BJ (cell line): Measurements from ENCODE around the gene PILRB. TPM values are rescaled to one million over a fixed set of nuclear protein-coding genes. Genes with fewer than 3 reads are reported as not detected.

Experiments
- CTCF ChIA-PET: fragments of 350-600 bp; formaldehyde crosslinking; extraction: SDS; loops from one replicate; lab custom pipeline; 2021; ENCODE audit warnings: antibody characterized with exemption, inconsistent platforms; lab: Yijun Ruan, JAX
- POLR2A ChIA-PET: fragments of 300-600 bp; sonication (Branson Sonifier 250); formaldehyde crosslinking; extraction: SDS; loops from one replicate; lab custom pipeline; 2021; ENCODE audit warnings: antibody characterized with exemption; lab: Charles Lee
- DNase-seq: peaks from one replicate; pipeline ENCODE4 v3.0.0-alpha.2; 2011; ENCODE audit warnings: low read depth
- H3K27me3 ChIP-seq: 2 replicates; pipeline ENCODE4 v1.6.0; 2011; ENCODE audit warnings: low read length; ENCODE audit not compliant: control insufficient read depth, insufficient read depth
- H3K36me3 ChIP-seq: 2 replicates; pipeline ENCODE4 v1.5.1; 2011; ENCODE audit warnings: low read length; ENCODE audit not compliant: control insufficient read depth, insufficient read depth
- H3K4me3 ChIP-seq: 2 replicates; pipeline ENCODE4 v1.5.1; 2011; ENCODE audit warnings: low read depth, mild to moderate bottlenecking, control low read depth, low read length
- CTCF ChIP-seq: IDR thresholded peaks from 2 replicates; pipeline ENCODE4 v1.5.1; 2011; ENCODE audit warnings: low read depth, mild to moderate bottlenecking, control low read depth, inconsistent platforms, low read length, moderate library complexity; ENCODE audit not compliant: insufficient read depth
- polyA plus RNA-seq: library from polyadenylated mRNA; depleted of rRNA; stranded (reverse); fragments of >200 nt; gene quantifications from 2 replicates; pipeline ENCODE4 v1.2.3, GENCODE V29; 2011

Gene PILRB
- polyA plus RNA-seq, 1 experiment = 25.4 TPM

- no peak overlapping the region for H3K4me3 ChIP-seq
- TF ChIP-seq CTCF = no peak
- POLR2A ChIA-PET = no interaction called here
- H3K27me3 ChIP-seq = peaks cover 16% of the 10 kb centered on the region
- CTCF ChIA-PET = interaction anchor here (1.5 kb wide), 1 partner anchor 21 kb away, joined by 5 read pairs; no protein-coding TSS in a partner anchor
- no peak for DNase-seq
- no peaks in the 10 kb centered on the region for H3K36me3 ChIP-seq
Measured at GRCh38 chr7:100386940-100387339, 29.0 kb downstream of the PILRB start.

- no peak for TF ChIP-seq CTCF
- no peak for DNase-seq
- Histone ChIP-seq H3K36me3 (no peaks in the 10 kb centered on the region), H3K4me3 (no peak overlapping the region), H3K27me3 (peaks cover 19% of the 10 kb centered on the region)
- ChIA-PET CTCF (interaction anchor here (1.5 kb wide), 1 partner anchor 20 kb away, joined by 5 read pairs; no protein-coding TSS in a partner anchor), POLR2A (no interaction called here)
Measured at GRCh38 chr7:100387695-100388094, 29.8 kb downstream of the PILRB start.

GRCh38 chr7:100389437-100390088, 31.6 kb downstream of the PILRB start:
- POLR2A ChIA-PET = no interaction called here
- no peak for TF ChIP-seq CTCF
- Histone ChIP-seq H3K27me3 (peaks cover 18% of the 10 kb centered on the region), H3K36me3 (no peaks in the 10 kb centered on the region), H3K4me3 (no peak overlapping the region)
- CTCF ChIA-PET = interaction anchor here (0.6 to 4.3 kb wide), 3 partner anchors 18 to 884 kb away, joined by 3 to 21 read pairs (median 3); no protein-coding TSS in a partner anchor
- DNase-seq = no peak

- peaks cover 18% of the 10 kb centered on the region for H3K27me3 ChIP-seq
- DNase-seq = no peak
- no peaks in the 10 kb centered on the region for H3K36me3 ChIP-seq
- TF ChIP-seq CTCF = no peak
- H3K4me3 ChIP-seq = no peak overlapping the region
- CTCF ChIA-PET = interaction anchor here (0.6 to 4.3 kb wide), 2 partner anchors 17 to 256 kb away, joined by 3 to 21 read pairs; no protein-coding TSS in a partner anchor
- POLR2A ChIA-PET = no interaction called here
Measured at GRCh38 chr7:100390286-100391009, 32.5 kb downstream of the PILRB start.

GRCh38 chr7:100393233-100393905, 35.5 kb downstream of the PILRB start:
- CTCF ChIA-PET = interaction anchor here (1.7 kb wide), 1 partner anchor 14 kb away, joined by 8 read pairs; no protein-coding TSS in a partner anchor
- POLR2A ChIA-PET = no interaction called here
- no peak overlapping the region for H3K4me3 ChIP-seq
- no peak for TF ChIP-seq CTCF
- H3K36me3 ChIP-seq = no peaks in the 10 kb centered on the region
- peaks cover 16% of the 10 kb centered on the region for H3K27me3 ChIP-seq
- DNase-seq = no peak
